C4-2B (cell line): Measurements from ENCODE around the gene GALNT8.
"Not testable (repeated sequence)": the region's sequence is repeated elsewhere in the genome, so short reads cannot be mapped to it uniquely, and the experiment has no call there.

Experiments used
- H3K27ac ChIP-seq: fragments of 450-650 bp; 2 replicates; pipeline ENCODE4 v1.5.1; 2017
- ZFX ChIP-seq: fragments of 450-650 bp; IDR thresholded peaks from 2 replicates; pipeline ENCODE4 v1.6.1; 2017
- TF ChIP-seq, protein P1 (sequence below): fragments of 450-650 bp; conservative IDR thresholded peaks from 2 replicates; pipeline ENCODE4 v1.5.1; 2017; ENCODE audit warnings: mild to moderate bottlenecking

The GALNT8 gene

DNA sequence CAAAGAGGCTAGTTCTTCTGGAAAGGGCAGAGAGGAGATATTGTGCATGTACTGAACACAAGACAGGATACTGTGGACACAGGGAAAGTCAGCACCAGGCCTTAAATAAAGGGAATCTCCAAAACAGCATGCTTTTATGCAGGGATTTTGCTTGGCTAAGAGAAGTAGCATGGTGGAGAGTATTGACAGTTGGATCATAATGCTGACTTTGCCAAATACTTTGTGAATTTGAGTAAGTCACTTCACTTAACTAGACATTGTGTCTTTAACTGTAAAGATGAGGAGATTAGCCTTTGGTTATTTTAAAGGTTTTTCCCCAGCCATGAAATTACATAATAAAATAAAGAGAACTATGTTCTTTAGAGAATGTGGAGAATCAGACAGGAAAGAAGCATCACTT is 24.5 kb downstream of the GALNT8 start:
- TF ChIP-seq, protein P1, sequence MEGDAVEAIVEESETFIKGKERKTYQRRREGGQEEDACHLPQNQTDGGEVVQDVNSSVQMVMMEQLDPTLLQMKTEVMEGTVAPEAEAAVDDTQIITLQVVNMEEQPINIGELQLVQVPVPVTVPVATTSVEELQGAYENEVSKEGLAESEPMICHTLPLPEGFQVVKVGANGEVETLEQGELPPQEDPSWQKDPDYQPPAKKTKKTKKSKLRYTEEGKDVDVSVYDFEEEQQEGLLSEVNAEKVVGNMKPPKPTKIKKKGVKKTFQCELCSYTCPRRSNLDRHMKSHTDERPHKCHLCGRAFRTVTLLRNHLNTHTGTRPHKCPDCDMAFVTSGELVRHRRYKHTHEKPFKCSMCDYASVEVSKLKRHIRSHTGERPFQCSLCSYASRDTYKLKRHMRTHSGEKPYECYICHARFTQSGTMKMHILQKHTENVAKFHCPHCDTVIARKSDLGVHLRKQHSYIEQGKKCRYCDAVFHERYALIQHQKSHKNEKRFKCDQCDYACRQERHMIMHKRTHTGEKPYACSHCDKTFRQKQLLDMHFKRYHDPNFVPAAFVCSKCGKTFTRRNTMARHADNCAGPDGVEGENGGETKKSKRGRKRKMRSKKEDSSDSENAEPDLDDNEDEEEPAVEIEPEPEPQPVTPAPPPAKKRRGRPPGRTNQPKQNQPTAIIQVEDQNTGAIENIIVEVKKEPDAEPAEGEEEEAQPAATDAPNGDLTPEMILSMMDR = no peak
- TF ChIP-seq ZFX = no peak
- H3K27ac ChIP-seq = no peak overlapping the region

DNA sequence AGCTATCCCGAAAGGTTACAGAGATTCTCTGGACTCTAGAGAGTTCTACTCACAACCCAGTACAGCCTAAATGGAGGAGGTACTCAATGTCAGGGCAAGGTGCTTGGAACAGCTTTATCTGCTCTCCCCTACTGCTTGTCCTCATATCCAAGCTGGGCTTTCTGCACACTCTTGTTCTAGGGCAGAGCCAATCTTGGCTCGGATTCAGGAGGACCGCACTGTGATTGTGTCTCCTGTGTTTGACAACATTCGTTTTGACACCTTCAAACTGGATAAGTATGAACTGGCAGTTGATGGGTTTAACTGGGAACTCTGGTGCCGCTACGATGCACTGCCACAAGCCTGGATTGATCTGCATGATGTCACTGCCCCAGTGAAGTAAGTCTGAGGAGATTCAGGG is 25.0 kb downstream of the GALNT8 start:
- no peak overlapping the region for H3K27ac ChIP-seq
- no peak for TF ChIP-seq ZFX
- TF ChIP-seq, protein P1 = no peak

GRCh38 chr12:4751654-4752053 is 31.5 kb downstream of the GALNT8 start:
- H3K27ac ChIP-seq = not testable (repeated sequence)

DNA sequence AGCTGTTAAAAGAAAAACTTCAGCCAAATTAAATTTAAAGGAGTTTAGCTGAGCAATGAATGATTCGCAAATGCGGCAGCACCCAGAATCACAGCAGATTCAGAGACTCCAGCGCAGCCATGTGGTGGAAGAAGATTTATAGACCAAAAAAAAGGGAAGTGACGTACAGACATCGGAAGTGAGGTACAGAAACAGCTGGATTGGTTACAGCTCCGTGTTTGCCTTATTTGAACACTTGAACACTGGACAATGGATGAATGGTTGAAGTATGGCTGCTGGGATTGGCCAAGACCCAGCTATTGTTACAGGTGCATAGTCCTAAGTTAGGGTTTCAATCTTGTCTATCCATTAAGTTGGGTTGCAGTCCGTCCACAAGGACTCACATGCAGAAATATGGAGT is 42.6 kb downstream of the GALNT8 start:
- no peak for TF ChIP-seq ZFX
- TF ChIP-seq, protein P1 = no peak
- H3K27ac ChIP-seq = no peak overlapping the region

DNA sequence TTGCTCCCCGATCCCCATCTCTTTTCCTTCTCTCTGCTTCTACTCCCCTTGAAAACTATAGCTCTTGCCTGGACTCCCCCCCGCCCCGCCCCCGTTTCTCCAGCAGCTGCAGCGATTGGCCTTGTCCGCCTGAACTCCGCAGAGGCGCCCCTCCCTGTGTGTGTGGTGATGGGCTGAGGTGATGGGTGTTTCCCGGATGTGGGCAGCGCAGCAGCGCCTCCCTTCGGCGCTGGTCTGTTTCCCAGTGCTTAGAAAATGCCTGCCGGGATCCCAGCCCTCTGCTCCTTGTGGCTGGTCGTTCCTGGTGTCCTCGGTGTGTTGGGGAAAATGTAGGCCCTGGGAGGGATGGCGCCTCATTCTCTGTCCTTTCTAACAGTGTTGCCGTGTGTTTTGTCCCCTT is 43.3 kb downstream of the GALNT8 start:
- no peak for TF ChIP-seq ZFX
- TF ChIP-seq, protein P1 = no peak; the same call in 1 of the 2 replicates
- no peak overlapping the region for H3K27ac ChIP-seq

DNA sequence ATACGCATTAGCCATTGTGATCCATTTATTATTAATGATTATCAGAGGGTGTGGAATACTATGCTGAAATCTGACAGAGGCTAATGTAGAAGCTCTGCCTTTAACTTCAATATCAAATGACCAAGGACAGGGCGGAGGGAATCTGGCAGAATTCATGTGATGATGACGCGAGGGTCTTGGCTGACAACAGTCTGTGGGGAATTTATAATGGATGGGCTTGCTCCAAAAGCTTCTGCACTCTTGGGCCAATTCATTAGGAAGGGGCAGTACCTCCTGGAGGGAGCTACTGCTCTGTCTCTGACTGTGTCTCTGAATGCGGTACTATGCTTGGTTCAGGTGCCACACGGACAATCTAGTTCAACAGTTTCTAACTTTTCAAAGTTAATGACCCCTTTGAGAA is 46.2 kb downstream of the GALNT8 start:
- TF ChIP-seq ZFX = no peak
- TF ChIP-seq, protein P1 = no peak
- H3K27ac ChIP-seq = no peak overlapping the region

GRCh38 chr12:4767186-4767585 is 47.0 kb downstream of the GALNT8 start:
- TF ChIP-seq, protein P1 = no peak
- TF ChIP-seq ZFX = no peak

DNA sequence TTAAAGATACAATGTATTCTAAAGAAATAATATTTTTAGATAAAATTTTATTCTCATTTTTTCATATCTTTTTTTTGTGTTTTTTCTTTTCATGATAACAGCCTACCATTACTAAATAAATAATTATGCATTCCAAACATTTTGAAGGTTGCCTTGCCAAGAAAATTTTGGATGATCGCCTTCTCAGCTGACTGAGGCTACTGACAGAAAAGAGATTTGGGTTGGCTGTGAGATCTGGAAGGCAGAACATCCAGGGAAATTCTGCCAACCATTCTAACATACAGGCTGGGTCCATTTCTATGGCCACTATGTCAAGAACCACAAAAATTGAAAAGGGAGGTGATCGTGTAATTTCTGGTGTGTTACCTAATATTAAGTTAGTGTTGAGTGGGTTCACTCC is 48.1 kb downstream of the GALNT8 start:
- no peak overlapping the region for H3K27ac ChIP-seq
- no peak for TF ChIP-seq ZFX
- TF ChIP-seq, protein P1 = no peak

More at GRCh38 chr12:4767186-4767585, 47.0 kb downstream of the GALNT8 start:
- H3K27ac ChIP-seq = no peak overlapping the region
